G401.6 (cell line): ENCODE measurements around the gene NATD1.
"Not testable (repeated sequence)": the region's sequence is repeated elsewhere in the genome, so short reads cannot be mapped to it uniquely, and the experiment has no call there.

ENCODE experiments used
- FAIRE-seq: peaks from 2 replicates; lab custom pipeline; 2012; peaks lifted over from hg19 to GRCh38; lab: Jason Lieb, UNC

The NATD1 gene

DNA sequence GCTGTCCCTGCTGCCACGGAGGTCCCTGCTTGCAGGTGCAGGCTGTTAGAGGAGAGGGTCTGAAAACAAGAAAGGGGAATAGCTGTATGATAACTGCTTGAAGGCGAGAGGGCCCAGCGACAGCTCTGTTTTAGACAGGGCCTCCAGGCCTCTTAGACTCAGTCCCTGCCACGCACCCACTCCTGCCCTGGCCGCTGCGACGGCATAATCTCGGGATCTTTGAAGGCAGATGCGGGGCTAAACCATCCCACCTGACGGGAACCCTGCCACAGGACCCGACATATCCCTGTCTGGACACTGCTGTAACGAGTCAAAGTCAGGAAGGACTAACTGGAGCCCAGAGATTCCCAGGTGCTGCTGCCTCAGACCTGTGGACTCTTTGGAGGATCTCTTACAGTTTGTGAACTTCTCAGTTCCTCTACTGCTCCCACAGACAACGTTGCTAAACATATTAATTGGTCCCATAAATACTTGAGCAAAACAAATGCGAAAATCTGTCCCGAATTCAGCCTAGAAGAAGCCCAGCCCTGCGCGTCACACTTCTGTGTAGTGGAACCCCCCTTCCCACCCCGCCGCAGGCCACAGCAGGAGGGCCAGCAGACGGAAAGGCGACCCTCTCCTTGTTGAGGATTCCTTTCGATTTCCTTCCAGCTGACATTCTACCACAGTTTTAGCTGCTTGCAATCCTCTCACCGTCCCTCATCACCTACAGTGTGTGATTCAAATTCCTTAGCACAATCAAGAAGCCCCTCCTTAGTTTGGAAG, 38.3 kb downstream of the NATD1 start:
- no peak for FAIRE-seq

DNA sequence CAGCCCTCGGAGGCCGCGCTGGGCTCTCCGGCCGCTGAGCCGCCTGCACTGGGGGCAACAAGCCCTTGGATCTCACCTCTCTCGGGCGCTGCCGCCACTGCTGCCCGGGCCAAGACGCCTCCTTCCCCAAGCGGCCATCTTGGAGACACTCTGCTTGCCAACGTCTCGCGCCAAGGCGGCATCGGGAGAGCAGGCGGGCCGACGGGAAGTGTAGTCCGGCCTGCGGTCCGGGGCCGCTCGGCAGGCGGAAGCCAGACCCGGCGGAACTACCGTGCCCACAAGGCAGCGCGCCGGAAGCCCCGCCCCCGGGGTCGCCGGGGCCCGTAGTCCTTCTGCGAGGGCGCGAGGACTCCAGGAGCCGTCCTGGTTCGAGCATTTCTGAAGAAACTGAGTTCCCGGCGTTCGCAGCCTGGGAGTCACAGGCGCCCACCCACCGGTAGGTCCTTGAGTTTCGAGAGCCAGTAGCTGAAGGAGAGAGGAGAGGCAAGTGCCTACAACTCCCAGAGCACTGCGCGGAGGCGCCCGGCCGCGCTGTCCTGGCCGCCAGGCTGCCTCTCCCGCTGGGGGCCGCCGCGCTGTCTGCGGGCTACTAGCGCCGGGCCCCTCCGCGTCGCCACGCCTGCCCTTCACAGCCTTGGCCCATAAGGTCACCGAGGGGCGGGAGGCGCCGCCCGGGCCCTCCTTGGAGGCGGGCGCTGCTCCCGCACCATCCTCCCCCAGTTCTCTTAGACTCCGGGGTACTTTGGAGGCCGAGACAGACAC, 39.0 kb downstream of the NATD1 start, which contains the start of gene TMEM11:
Gene TMEM11, minus strand, starts transcription at position 147 of the 762 bp plus-strand sequence. Its CDS starts 9 bp downstream, at position 138.
- FAIRE-seq: peak; percentile 50

DNA sequence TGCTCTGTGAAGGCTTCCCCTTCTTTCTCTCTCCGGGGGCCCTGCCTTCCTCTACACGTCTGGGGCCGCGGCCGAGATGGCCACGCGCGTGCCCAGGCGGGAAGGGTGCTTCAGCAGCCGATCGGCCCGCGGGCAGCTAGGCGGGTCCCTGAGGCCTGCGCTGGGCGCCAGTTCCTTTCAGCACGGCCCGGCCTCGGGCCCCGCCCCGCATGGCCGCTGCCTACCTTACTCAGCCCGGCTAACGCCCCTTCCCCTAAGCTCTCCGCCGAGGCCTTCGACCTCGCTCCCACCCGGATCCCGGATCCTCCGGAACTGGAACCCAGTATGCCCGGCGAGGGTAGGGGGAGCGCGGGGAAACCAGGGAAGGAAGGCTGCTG, 39.6 kb downstream of the NATD1 start:
- FAIRE-seq: no peak

DNA sequence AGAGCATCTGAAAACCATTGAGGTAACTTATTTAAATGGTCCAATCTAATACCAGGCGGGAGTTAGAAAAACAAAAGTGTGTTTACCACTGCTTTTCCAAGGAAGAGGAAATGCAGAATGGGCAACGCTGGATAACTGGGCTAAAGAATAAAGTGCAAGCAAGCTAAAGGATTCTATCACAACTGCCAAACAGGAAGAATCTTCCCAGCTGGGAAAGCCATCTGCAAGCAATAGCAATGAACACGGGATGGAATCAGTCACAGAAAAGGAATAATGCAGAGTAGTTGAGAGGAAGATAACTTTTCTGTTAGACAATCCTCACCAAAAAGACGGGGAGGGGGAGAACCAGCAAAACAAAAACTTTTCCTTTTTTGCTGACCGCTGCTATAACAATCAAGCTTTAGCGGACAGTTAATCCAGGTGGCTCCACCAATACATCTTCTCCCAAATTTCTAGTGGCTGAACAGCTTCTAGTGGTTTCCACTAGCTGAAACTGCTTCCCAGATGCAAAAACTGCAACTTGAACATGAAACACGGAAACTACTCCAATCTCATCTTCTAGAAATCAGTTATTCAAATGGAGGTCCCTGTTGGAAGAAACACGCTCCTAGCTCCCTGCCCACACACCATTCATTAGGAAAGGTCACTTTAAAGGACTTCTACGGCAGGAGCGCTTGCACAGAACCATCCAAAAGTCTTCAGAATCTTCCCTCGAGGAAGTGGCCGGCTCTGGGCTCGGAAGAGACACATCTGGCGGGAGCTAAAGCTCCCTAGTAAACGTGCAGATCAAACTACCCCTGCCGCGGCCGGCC, 40.2 kb downstream of the NATD1 start:
- no peak for FAIRE-seq

DNA sequence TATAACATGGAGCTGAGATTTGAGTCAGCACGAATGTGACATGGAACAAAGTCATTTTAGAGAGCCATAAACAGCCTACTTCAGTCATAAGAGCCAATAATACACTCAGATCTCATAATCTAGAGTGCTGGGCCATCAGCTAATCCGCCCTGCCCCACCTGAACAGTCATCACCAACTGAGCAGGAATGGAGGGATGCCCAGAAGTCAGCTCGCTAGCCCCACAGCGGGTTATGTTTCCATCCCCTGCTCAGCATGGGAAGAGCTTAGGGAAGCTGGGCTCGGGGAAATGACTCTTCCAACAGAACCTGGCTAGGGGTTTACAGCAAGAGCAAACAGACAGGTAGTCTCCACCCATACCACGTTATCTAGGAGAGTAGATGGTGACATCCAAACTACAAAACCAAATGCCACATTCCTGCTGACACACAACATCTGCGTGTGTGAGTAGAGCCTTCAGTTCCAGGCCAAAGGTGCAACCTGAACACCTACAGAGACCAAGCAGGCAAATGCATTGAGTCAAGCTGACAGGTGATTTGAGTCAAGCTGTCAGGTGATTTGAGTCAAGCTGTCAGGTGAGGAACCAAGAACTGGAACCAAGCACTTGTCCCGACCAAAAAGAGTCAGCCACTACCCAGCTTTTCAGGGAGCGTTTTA, 41.3 kb downstream of the NATD1 start:
- FAIRE-seq: no peak

DNA sequence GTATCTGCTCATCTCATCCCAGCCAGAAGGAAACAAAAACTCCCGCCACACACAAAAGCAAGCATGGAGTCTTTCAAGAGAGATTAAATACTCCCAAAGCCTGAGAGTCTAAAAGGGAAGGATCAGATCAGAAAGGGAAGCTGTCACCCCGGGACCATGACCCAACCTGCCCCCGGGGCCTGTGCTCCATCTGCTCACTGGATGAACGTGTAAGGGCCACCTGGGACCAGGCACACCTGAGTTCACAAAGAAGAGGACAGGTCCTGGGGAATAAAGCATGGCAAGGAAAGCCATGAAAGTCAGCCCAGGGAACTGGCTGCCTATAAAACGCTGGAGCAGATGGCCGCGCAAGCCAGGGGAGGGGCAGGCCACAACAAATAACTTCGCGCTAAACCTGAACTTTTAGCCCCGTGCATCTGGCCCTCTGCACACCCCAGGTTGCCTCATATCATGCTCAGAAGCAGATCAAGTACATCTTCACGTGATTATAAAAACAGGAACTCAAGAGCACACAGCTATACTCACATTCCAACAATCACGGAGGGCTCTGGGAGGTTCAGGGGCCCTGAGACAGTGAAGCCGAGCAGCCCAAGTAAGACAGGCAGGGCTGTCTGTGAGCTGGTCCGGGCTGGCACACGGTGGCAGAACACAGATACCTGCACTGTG, 42.7 kb downstream of the NATD1 start:
- no peak for FAIRE-seq

DNA sequence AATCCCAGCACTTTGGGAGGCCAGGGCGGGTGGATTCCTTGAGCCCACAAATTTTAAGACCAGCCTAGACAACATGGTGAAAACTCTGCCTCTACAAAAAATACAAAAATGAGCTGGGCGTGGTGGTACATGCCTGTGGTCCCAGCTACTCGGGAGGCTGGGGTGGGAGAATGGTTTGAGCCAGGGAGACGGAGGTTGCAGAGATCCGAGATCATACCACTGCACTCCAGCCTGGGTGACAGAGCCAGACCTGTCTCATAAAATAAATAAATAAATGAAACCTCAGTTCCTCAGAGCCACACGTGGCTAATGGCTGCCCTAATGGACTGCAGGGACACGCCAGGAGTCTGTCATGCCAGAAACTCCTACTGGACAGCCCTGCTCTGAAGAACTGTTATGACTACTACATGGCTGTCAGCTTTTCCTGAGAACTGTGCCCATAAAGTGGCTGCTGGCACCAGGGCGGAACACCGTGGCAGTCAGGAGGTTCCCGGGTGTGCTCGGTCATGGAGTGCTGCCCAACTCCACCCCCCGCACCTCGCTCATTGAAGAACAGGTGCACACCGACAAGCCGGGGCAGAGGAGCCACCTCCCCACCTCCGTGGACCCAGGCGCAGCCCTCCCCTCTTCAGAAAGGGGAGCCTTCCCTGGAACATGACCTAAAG, 43.6 kb downstream of the NATD1 start:
- FAIRE-seq: no peak

DNA sequence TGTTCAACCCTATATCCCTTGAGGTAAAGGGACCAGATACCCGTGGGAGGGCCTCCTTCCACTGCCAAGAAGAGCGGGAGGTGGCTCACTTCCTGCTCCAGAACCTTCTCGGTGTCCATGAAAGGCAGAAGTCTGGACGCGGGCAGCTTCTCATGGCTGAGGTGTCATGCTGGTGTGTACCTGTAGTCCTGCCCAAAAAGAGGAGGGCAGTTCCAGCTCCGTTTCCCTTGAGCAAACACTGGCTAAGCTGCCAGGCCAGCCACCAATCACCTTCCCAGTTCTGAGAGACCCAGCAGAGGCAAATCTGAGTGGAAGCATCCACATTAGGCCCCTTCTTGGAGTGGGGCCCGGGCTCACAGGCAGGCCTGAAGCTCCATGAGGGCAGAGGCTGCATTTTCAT, 44.9 kb downstream of the NATD1 start:
- no peak for FAIRE-seq

DNA sequence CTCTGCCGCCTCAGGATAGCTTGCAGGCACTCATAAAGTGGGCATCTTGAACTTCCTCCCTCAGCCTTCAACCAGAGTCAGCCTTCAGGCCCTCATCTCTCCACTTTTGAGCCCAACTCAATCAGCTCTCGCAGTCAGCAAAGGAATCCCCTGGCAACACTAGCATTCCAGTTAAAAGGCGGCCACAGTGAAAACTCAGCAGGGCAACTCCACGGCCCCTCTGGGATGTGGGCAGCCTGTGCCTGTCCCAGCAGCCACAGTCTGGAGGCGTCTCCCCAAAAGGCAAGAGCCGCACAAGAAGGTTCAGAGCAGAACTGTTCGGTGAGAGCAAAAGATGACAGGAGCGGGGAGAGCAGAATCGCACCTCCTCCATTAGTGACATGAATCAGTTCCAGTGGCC, 48.3 kb downstream of the NATD1 start:
- no peak for FAIRE-seq

DNA sequence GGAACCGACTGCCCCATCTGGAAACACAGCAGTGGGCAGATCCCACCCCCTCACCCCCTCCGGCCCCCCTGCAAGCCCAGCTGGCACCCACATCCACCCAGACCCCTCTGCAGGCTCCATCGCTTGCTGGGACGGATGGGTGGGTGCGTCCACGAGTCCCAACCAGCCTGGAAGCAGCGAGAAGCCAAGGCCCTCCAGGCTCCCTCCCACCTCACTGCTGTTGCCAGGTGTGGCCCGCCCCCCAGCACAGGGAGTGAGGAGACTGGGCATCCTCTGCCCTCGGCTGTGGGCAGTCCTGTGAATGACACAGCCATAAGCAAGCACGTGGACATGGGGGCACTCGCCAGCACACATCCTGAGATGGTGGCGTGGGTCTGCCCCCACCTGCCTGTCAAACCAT, 50.7 kb downstream of the NATD1 start:
- FAIRE-seq: no peak

DNA sequence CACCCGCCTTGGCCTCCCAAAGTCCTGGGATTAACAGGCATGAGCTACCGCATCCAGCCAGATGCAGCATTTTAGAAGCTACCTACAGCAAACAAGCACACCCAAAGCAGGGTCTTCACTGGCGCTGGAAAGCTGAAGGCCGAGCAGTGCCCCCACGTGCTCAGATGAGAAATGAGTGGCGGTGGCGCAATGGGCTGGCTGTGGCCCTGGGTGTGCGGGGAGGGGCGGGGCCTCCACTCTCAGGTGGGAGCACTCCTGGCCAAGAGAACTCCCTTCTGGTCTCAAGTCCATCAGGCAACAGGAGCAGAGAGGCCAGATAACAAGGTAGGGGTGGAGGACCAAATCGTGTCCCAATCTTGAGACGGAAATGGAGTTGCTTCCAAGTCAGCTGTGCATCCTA, 51.3 kb downstream of the NATD1 start:
- no peak for FAIRE-seq

DNA sequence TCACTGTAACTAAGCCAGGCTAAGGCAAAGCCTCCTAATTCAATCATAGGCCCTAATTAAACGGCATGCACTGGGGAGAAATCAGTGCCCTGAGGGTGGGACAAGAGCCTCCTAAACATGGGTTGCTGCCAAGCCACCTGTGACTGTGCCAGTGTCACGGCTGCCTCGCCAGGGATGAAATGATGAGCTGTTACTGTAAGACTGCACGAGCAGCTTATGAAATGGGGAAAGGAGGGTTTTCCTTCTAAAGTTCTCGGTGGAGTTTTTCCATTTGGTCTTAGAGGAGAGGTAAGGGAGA, 52.0 kb downstream of the NATD1 start:
- no peak for FAIRE-seq

DNA sequence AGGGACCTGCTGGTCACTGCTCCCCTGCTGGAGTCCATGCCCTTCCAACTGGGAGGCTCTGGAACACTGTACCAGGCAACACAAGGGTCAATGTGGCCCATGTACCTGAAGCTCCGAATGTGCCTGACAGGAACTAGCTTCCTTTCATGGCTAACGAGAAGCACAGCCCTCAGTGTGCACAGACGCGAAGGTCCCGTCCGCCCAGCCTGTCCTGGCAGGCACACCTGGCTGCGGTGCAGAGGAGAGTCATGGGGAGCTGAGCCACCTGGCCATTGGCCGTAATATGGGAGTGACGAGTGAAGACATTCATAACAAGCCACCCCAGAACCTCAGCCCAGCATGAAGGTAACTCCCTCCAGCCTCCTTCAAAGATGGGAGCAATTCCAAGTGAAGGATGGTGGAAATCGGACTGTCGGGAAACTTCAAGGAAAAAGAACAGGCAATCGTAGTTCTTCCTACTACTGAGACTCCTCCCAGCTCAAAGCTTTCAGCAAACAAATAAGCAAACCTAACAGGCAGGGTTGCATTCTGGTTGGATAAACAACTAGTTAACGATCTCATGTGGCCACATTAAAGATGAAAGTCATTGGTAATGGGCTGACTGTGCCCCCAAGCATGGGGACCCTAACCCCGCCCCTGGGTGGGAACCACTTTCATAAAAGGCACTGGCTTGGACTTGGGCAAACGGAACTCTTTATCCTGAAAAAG, 52.5 kb downstream of the NATD1 start:
- no peak for FAIRE-seq

DNA sequence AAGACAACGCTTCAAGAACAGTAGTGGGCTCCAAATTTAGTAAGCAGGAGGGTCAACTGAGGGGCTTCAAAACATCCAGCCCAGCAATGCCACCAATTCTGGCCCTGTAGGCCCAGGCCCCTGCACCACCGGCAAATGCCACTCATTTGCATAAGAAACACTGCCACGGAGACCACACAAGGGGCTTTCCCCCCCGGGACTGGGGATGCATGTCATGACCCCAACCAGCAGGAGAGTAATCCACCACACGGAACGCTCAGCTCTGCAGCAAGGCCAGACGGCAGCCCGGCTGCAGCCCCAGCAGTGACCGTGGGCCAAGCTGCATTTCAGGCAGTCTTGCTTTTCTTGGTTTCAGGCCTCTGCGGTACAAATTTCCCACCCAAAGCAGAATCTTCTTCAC, 53.4 kb downstream of the NATD1 start:
- no peak for FAIRE-seq

DNA sequence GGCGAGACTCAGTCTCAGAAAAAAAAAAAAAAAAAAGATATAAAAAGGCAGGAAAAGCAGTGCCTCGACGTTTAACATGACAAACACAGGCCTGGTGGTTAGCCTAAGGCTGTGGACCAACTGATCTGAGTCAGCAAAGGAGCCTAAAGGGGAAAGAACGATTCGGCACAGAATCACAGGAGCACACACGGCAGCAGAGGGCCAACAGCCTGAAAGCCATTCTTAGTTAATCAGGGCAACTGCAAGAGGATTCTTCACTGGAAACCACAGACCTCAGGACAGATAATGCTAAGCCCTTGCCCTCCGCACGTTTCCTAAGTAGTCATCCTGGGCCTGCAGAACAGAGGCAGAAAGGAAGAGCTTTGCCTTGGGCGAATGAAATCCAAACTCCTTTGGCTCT, 53.9 kb downstream of the NATD1 start:
- no peak for FAIRE-seq

DNA sequence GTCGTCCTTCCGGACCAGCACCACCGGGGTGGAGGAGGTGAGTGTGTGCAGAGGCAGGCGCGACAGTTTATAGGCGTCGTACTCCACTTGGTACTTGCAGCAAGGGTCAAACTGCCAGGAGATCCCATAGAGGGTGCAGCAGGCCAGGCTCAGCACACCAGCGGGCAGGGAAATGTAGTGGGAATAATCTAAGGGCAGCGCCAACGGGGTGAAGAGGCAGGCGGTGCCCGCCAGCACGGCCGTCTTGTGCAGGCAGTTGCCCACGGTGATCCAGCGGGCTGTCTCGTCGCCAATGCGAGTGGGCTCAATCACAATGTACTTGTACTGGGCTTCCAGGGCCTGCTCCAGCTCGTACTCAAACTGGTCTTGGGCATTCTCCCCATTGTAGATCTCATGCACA, 54.8 kb downstream of the NATD1 start:
- no peak for FAIRE-seq

DNA sequence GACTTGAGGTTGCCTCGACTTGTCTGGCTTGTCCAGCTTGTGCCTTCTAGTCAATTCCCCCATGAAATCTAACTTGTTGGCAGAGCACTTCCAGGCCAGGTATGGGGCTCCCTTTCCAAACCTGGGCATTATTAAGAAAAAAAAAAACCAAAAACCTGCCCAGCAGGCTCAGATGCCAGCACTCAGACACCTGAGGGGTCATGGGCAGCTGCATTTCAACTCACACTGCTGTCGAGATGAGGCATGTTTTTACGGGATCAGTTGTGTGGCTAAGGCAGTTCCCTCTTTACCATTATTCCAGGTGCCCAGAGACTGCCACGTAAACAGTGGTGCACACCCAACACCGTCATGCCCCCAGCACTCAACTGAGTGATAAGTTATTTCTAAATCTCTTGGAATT, 57.1 kb downstream of the NATD1 start:
- no peak for FAIRE-seq

DNA sequence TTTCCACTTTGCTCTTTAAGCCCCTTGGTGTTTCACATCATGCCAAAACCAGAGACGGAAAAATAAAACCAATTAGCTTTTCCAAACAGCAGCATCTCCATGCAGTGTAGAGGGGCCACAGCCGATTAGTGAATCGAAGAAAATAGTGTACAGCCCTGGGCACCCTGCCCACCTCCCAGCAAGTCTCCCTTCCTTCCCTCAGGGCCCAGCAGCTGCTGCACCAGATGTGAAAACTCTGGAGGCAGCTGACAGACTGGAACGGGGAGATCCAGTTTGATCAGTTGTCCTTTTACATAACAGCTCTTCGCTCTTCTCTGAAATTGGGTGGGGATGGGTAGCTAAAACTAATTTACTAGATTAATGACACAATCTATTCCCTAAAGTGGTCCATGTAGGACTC, 58.5 kb downstream of the NATD1 start:
- no peak for FAIRE-seq

DNA sequence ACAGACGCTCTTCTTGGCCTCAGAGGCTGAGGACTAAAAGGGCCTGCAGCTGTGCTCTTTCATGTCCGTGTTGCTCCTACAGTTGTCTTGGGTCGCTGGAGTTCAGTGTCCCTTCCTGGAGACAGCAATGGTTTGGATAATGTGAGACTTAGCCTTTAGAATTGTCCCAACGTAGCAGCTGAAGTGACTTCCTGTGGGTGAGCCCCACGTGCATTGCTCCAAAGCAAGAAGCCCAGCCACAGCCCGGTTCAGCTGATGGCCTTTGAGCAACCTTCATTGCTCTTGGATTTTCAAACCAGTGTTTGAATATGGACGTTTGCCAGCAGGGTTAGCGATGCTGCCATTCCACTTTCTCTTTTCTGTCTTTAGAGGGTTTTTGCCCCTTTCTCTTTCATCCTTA, 59.0 kb downstream of the NATD1 start:
- FAIRE-seq: no peak

DNA sequence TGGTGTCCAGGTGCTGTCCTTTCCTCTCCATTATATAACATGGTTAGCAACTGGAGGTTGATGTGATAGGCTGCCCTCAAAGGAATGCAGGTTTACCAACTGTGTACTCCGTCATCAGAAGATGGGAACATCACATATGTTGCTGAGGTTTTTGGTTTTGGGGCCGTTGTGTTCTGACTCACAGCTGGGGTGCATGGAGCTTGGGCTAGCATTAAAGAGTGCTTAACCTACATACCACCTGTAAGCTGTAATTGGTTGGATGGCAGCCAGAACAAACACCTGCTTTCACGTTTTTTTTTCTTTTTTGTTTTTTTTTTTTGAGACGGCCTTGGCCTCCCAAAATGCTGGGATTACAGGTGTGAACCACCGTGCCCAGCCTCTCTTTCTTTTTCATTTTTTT, 60.2 kb downstream of the NATD1 start:
- no peak for FAIRE-seq

DNA sequence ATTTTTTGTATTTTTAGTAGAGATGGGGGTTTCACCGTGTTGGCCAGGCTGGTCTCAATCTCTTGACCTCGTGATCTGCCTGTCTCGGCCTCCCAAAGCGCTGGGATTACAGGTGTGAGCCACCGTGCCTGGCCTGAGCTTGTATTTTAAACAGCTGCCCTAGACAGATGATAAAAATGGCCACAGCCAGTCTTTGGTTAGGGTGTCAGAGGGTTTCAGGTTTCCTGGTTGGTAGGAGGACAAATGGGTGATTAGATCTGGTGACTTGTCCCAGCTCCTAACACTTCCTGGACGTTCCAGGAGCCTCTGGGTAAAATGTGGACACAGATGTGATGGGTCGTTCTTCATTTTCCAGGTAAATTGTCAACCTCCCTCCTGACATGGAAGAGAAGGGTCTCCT, 60.8 kb downstream of the NATD1 start:
- FAIRE-seq: not testable (repeated sequence)
